ENCODE data around the gene SND1.

Gene SND1

GRCh38 chr7:128057909-128058308 is 405.9 kb downstream of the SND1 start:
- no peak for DNase-seq

GRCh38 chr7:128059143-128059988 is 407.4 kb downstream of the SND1 start:
- no peak for DNase-seq

GRCh38 chr7:128060018-128060417 is 408.0 kb downstream of the SND1 start:
- DNase-seq = no peak

GRCh38 chr7:128063088-128063487 is 411.1 kb downstream of the SND1 start:
- DNase-seq = peak in 1 of 2 experiments; percentile 34

- DNase-seq = no peak
Observed at GRCh38 chr7:128065872-128066271, 413.9 kb downstream of the SND1 start.

GRCh38 chr7:128066395-128066794 is 414.4 kb downstream of the SND1 start:
- DNase-seq = no peak

GRCh38 chr7:128066858-128067257 is 414.9 kb downstream of the SND1 start:
- DNase-seq = no peak

- no peak for DNase-seq
Observed at GRCh38 chr7:128067983-128068382, 416.0 kb downstream of the SND1 start.

GRCh38 chr7:128068785-128069184 is 416.8 kb downstream of the SND1 start:
- no peak for DNase-seq

GRCh38 chr7:128069373-128070364 is 417.7 kb downstream of the SND1 start:
- no peak for DNase-seq

- DNase-seq = no peak
Observed at GRCh38 chr7:128071376-128071775, 419.4 kb downstream of the SND1 start.

GRCh38 chr7:128071801-128072200 is 419.8 kb downstream of the SND1 start:
- no peak for DNase-seq

GRCh38 chr7:128073671-128074310 is 421.8 kb downstream of the SND1 start:
- DNase-seq = no peak

- DNase-seq = no peak
Observed at GRCh38 chr7:128074336-128074735, 422.3 kb downstream of the SND1 start.

GRCh38 chr7:128074736-128075135 is 422.7 kb downstream of the SND1 start:
- DNase-seq = no peak

- peak in 1 of 2 experiments; percentile 27 for DNase-seq
Observed at GRCh38 chr7:128075242-128076095, 423.5 kb downstream of the SND1 start.

- no peak for DNase-seq
Observed at GRCh38 chr7:128076196-128076795, 424.3 kb downstream of the SND1 start.

- DNase-seq = peak in 1 of 2 experiments; percentile 49
Observed at GRCh38 chr7:128076796-128077271, 424.8 kb downstream of the SND1 start.

- no peak for DNase-seq
Observed at GRCh38 chr7:128078309-128078708, 426.3 kb downstream of the SND1 start.

- no peak for DNase-seq
Observed at GRCh38 chr7:128080169-128080568, 428.2 kb downstream of the SND1 start.

GRCh38 chr7:128081351-128081750 is 429.4 kb downstream of the SND1 start:
- DNase-seq = no peak

Measured in NCI-H446 (cell line).